ENCODE data around the gene GUK1.
"Not testable (repeated sequence)": the region's sequence is repeated elsewhere in the genome, so short reads cannot be mapped to it uniquely, and the experiment has no call there.

Gene GUK1

GRCh38 chr1:228104526-228105269 lies 35.4 kb upstream of the GUK1 start:
- DNase-seq = no peak

- DNase-seq = no peak
Observed at GRCh38 chr1:228105270-228105995, 34.6 kb upstream of the GUK1 start.

- DNase-seq = no peak
Observed at GRCh38 chr1:228105996-228106799, 33.9 kb upstream of the GUK1 start.

- DNase-seq = no peak
Observed at GRCh38 chr1:228106800-228107054, 33.4 kb upstream of the GUK1 start.

GRCh38 chr1:228107636-228108035 lies 32.4 kb upstream of the GUK1 start:
- no peak for DNase-seq

- no peak for DNase-seq
Observed at GRCh38 chr1:228108055-228108690, 31.9 kb upstream of the GUK1 start.

GRCh38 chr1:228108742-228109072 lies 31.4 kb upstream of the GUK1 start:
- no peak for DNase-seq

- DNase-seq = peak; percentile 96
Observed at GRCh38 chr1:228109073-228109961, 30.8 kb upstream of the GUK1 start, which contains the start of gene MRPL55. Gene MRPL55 (minus strand): TSS chr1:228109299. CDS start chr1:228108260, 1,039 bp downstream.

GRCh38 chr1:228109962-228110488 lies 30.1 kb upstream of the GUK1 start:
- DNase-seq = no peak

GRCh38 chr1:228110556-228110955 lies 29.5 kb upstream of the GUK1 start:
- DNase-seq = no peak

- DNase-seq = not testable (repeated sequence)
Observed at GRCh38 chr1:228111315-228111714, 28.8 kb upstream of the GUK1 start.

- no peak for DNase-seq
Observed at GRCh38 chr1:228112167-228112566, 27.9 kb upstream of the GUK1 start.

- no peak for DNase-seq
Observed at GRCh38 chr1:228112617-228113016, 27.5 kb upstream of the GUK1 start.

GRCh38 chr1:228114827-228115226 lies 25.3 kb upstream of the GUK1 start:
- no peak for DNase-seq

- no peak for DNase-seq
Observed at GRCh38 chr1:228117335-228117734, 22.7 kb upstream of the GUK1 start.

- DNase-seq = no peak
Observed at GRCh38 chr1:228118040-228118439, 22.0 kb upstream of the GUK1 start.

GRCh38 chr1:228120351-228120750 lies 19.7 kb upstream of the GUK1 start:
- no peak for DNase-seq

- DNase-seq = no peak
Observed at GRCh38 chr1:228120857-228121489, 19.1 kb upstream of the GUK1 start.

- no peak for DNase-seq
Observed at GRCh38 chr1:228122921-228123441, 17.1 kb upstream of the GUK1 start.

GRCh38 chr1:228123505-228123904 lies 16.6 kb upstream of the GUK1 start:
- DNase-seq = no peak

- DNase-seq = no peak
Observed at GRCh38 chr1:228125185-228125584, 14.9 kb upstream of the GUK1 start.

Data from fibroblast of skin of abdomen (primary cell).